Measurements from ENCODE around the gene ASB8.

DNA sequence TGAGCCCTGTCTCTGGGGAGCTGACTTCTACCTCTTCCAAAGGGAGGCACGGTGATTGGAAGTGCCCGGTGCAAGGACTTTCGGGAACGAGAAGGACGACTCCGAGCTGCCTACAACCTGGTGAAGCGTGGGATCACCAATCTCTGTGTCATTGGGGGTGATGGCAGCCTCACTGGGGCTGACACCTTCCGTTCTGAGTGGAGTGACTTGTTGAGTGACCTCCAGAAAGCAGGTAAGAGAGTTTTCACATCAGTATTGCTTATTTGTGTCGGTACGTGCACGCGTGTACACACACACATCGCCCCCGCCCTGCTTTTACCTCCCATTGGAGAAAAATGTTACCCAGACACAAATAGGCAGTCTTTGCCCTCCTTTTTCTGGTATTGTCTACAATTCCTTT lies 24.5 kb downstream of the ASB8 start:
- TF ChIP-seq, protein P1, sequence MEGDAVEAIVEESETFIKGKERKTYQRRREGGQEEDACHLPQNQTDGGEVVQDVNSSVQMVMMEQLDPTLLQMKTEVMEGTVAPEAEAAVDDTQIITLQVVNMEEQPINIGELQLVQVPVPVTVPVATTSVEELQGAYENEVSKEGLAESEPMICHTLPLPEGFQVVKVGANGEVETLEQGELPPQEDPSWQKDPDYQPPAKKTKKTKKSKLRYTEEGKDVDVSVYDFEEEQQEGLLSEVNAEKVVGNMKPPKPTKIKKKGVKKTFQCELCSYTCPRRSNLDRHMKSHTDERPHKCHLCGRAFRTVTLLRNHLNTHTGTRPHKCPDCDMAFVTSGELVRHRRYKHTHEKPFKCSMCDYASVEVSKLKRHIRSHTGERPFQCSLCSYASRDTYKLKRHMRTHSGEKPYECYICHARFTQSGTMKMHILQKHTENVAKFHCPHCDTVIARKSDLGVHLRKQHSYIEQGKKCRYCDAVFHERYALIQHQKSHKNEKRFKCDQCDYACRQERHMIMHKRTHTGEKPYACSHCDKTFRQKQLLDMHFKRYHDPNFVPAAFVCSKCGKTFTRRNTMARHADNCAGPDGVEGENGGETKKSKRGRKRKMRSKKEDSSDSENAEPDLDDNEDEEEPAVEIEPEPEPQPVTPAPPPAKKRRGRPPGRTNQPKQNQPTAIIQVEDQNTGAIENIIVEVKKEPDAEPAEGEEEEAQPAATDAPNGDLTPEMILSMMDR (IDR thresholded peaks at IDR 0.05 in 4 of 5, conservative IDR thresholded peaks at IDR 0.05 in 1 of 5) = no peak
- no peak for TF ChIP-seq POLR2A (IDR thresholded peaks at IDR 0.05)

Measured in gastrocnemius medialis (tissue), 4 donors.